HepG2 (cell line): ENCODE results near the gene ARHGDIA. TPM values are rescaled to one million over a fixed set of nuclear protein-coding genes. Genes with fewer than 3 reads are reported as not detected.
A peak's percentile ranks its signal among the peaks of the same experiment; 100 is the strongest.

Source experiments
- ATAC-seq: fragments of 200-7000 bp; cut with Tn5 transposase; 3 replicates; pipeline ENCODE4 v1.9.1; 2020; ENCODE audit warnings: mild to moderate bottlenecking, moderate library complexity
- BruUV-seq: library from RNA; stranded (reverse); fragments of 400-500 nt; replicated peaks from 2 replicates; lab custom pipeline; 2021; lab: Mats Ljungman, UMichigan
- CTCF ChIA-PET: fragments of 300-600 bp; formaldehyde crosslinking; extraction: SDS; loops from one replicate; lab custom pipeline; 2021; ENCODE audit warnings: low total read pairs, inconsistent platforms, low intra/inter-chr PET ratio; lab: Yijun Ruan, JAX
- POLR2A ChIA-PET: fragments of 350-600 bp; sonication (Branson Sonifier 250); formaldehyde crosslinking; loops from one replicate; lab custom pipeline; 2020; ENCODE audit warnings: antibody characterized with exemption, inconsistent platforms; lab: Yijun Ruan, JAX
- DNase-seq: peaks from one replicate; pipeline ENCODE4 v3.0.0-alpha.2; 2015; ENCODE audit warnings: low spot score
- FAIRE-seq: peaks from 3 replicates; lab custom pipeline; 2011; peaks lifted over from hg19 to GRCh38; lab: Jason Lieb, UNC
- H2AFZ ChIP-seq: one replicate; pipeline ENCODE4 v1.6.1; 2011; ENCODE audit warnings: low read length, inconsistent platforms
- H3K27ac ChIP-seq: fragments of 300-600 bp; 3 replicates; pipeline ENCODE4 v1.8.0; 2011; ENCODE audit warnings: mixed run types, mild to moderate bottlenecking, mixed read lengths, low read length, inconsistent platforms; ENCODE audit not compliant: insufficient read depth; ENCODE audit errors: extremely low read length
- H3K27me3 ChIP-seq, 2 experiments: fragments of 200-600 bp in 1 of 2; 2 replicates in 1 of 2; 3 replicates in 1 of 2; pipeline versions ENCODE4 v1.6.0 to v1.8.0; 2011; ENCODE audit warnings: low read length in 2 of 2, mild to moderate bottlenecking in 2 of 2, moderate library complexity in 2 of 2, inconsistent platforms in 1 of 2; ENCODE audit not compliant: insufficient read depth in 2 of 2, control insufficient read depth in 1 of 2
- H3K36me3 ChIP-seq, 2 experiments: fragments of 200-600 bp in 1 of 2; replicated peaks in 1 of 2; 2 replicates in 1 of 2; 3 replicates in 1 of 2; pipeline versions ENCODE4 v1.5.1 to v1.8.0; 2011; ENCODE audit warnings: low read length in 2 of 2, inconsistent platforms in 1 of 2; ENCODE audit not compliant: insufficient read depth in 2 of 2, control insufficient read depth in 1 of 2
- H3K4me1 ChIP-seq: 2 replicates; pipeline ENCODE4 v1.5.1; 2012; ENCODE audit warnings: low read length, inconsistent platforms; ENCODE audit not compliant: insufficient read depth
- H3K4me2 ChIP-seq: 2 replicates; pipeline ENCODE4 v1.6.0; 2011; ENCODE audit warnings: low read depth, low read length, inconsistent platforms
- H3K4me3 ChIP-seq, 3 experiments: fragments of 200-600 bp in 1 of 3; sonication (generic), shearing (Covaris generic) in 1 of 3; replicated peaks in 1 of 3; 2 replicates each; pipeline ENCODE4 v1.5.1; 2011 to 2016; ENCODE audit warnings: low read length in 3 of 3, inconsistent platforms in 2 of 3, low read depth in 2 of 3, mild to moderate bottlenecking in 2 of 3, control low read depth in 1 of 3, mixed read lengths in 1 of 3; ENCODE audit not compliant: insufficient read depth in 1 of 3
- H3K79me2 ChIP-seq: one replicate; pipeline ENCODE4 v1.6.1; 2011; ENCODE audit warnings: low read length, inconsistent platforms; ENCODE audit not compliant: insufficient read depth
- H3K9ac ChIP-seq: 2 replicates; pipeline ENCODE4 v1.6.0; 2011; ENCODE audit warnings: mild to moderate bottlenecking, low read depth, low read length, inconsistent platforms; ENCODE audit not compliant: insufficient read depth
- H3K9me3 ChIP-seq: 2 replicates; pipeline ENCODE4 v1.5.1; 2012; ENCODE audit warnings: mild to moderate bottlenecking, low read length
- H4K20me1 ChIP-seq: 2 replicates; pipeline ENCODE4 v1.6.0; 2011; ENCODE audit warnings: inconsistent platforms, mild to moderate bottlenecking, low read length, moderate library complexity; ENCODE audit not compliant: insufficient read depth
- DR1 ChIP-seq: sonication (generic); formaldehyde crosslinking; IDR thresholded peaks from 2 replicates; pipeline ENCODE4 v1.8.0; 2021; ENCODE audit warnings: mild to moderate bottlenecking, missing genetic modification reagents, inconsistent platforms
- HMG20B ChIP-seq: conservative IDR thresholded peaks from 2 replicates; pipeline ENCODE4 v1.6.1; 2016; ENCODE audit warnings: missing genetic modification reagents, missing compliant biosample characterization
- IKZF4 ChIP-seq: sonication (generic); formaldehyde crosslinking; IDR thresholded peaks from 2 replicates; pipeline ENCODE4 v1.5.1; 2020; ENCODE audit warnings: borderline replicate concordance, mild to moderate bottlenecking, low read depth, missing genetic modification reagents; ENCODE audit errors: not compliant biosample characterization
- ISX ChIP-seq: sonication (generic); formaldehyde crosslinking; conservative IDR thresholded peaks from 2 replicates; pipeline ENCODE4 v1.5.0; 2020; ENCODE audit warnings: missing genetic modification reagents
- KLF12 ChIP-seq: sonication (generic); formaldehyde crosslinking; IDR thresholded peaks from 2 replicates; pipeline ENCODE4 v1.4.0; 2020; ENCODE audit warnings: missing genetic modification reagents, borderline replicate concordance
- KLF6 ChIP-seq: IDR thresholded peaks from 2 replicates; pipeline ENCODE4 v1.8.0; 2016; ENCODE audit warnings: missing biosample characterization, missing genetic modification reagents
- PITX1 ChIP-seq: sonication (generic); formaldehyde crosslinking; IDR thresholded peaks from 2 replicates; pipeline ENCODE4 v1.5.1; 2020; ENCODE audit warnings: mild to moderate bottlenecking, missing genetic modification reagents
- SRSF4 ChIP-seq: fragments of 200-400 bp; formaldehyde crosslinking; IDR thresholded peaks from one replicate; pipeline ENCODE4 v1.6.1; 2018; ENCODE audit warnings: mild to moderate bottlenecking, low read depth, low read length, moderate library complexity; ENCODE audit not compliant: poor library complexity, severe bottlenecking
- ZFP90 ChIP-seq: sonication (generic); formaldehyde crosslinking; IDR thresholded peaks from 2 replicates; pipeline ENCODE4 v1.8.0; 2022; ENCODE audit warnings: missing genetic modification reagents, mild to moderate bottlenecking, inconsistent platforms, borderline replicate concordance
- ZKSCAN1 ChIP-seq: fragments of 150-350 bp; IDR thresholded peaks from 2 replicates; pipeline ENCODE4 v1.6.1; 2014; ENCODE audit warnings: low read length
- ZNF235 ChIP-seq: sonication (generic); formaldehyde crosslinking; IDR thresholded peaks from 2 replicates; pipeline ENCODE4 v1.8.1; 2023; ENCODE audit warnings: mild to moderate bottlenecking, missing genetic modification reagents, borderline replicate concordance
- ZNF33A ChIP-seq: sonication (generic); formaldehyde crosslinking; IDR thresholded peaks from 2 replicates; pipeline ENCODE4 v1.5.1; 2020; ENCODE audit warnings: missing genetic modification reagents, mild to moderate bottlenecking, moderate library complexity, borderline replicate concordance
- ZNF446 ChIP-seq: sonication (generic); formaldehyde crosslinking; IDR thresholded peaks from 2 replicates; pipeline ENCODE4 v1.5.0; 2020; ENCODE audit warnings: mild to moderate bottlenecking, missing genetic modification reagents
- ZNF660 ChIP-seq: sonication (generic); formaldehyde crosslinking; IDR thresholded peaks from 2 replicates; pipeline ENCODE4 v1.5.1; 2020; ENCODE audit warnings: mild to moderate bottlenecking, low read depth, missing genetic modification reagents, borderline replicate concordance
- ZNF747 ChIP-seq: sonication (generic); formaldehyde crosslinking; IDR thresholded peaks from 2 replicates; pipeline ENCODE4 v1.8.1; 2023; ENCODE audit warnings: missing genetic modification reagents, mild to moderate bottlenecking, borderline replicate concordance
- WGBS: methylation state at CpG from one replicate; pipeline ENCODE4 v1.1.6; 2017; ENCODE audit warnings: low lambda C conversion rate; 5-methylcytosine and 5-hydroxymethylcytosine counted together
- in situ Hi-C: cut with HindIII; loops from 2 replicates; pipeline ENCODE4 v1.10.0; 2017; ENCODE audit warnings: low pct_unique_long_range_greater_than_20kb; ENCODE audit not compliant: extremely low pct_ligation_motif_present
- intact Hi-C: fragments of 100-400 bp; cut with micrococcal nuclease; formaldehyde crosslinking; loops from one replicate; pipeline ENCODE4 v1.10.0; 2022; ENCODE audit not compliant: unreplicated experiment
- polyA plus RNA-seq, 8 experiments: library from polyadenylated mRNA; depleted of rRNA in 3 of 8; stranded (reverse) in 7 of 8; unstranded in 1 of 8; fragments of >200 nt; fragmentation: Illumina TruSeq in 4 of 8; extraction: Trizol in 4 of 8; gene quantifications; 2 replicates each; pipeline versions ENCODE4 v1.2.1 to v1.2.3, GENCODE V29; 2011 to 2016; ENCODE audit warnings: low read depth in 4 of 8, missing spikeins in 1 of 8, mixed read lengths in 1 of 8; ENCODE audit not compliant: insufficient read depth in 1 of 8
- total RNA-seq, 5 experiments: library from RNA; depleted of rRNA; stranded (reverse); fragments of >200 nt; fragmentation: Illumina TruSeq; extraction: Trizol; gene quantifications; 2 replicates each; pipeline ENCODE4 v1.2.3, GENCODE V29; 2016; ENCODE audit warnings: low read depth in 1 of 5
- TF ChIP-seq, protein P1 (sequence below): IDR thresholded peaks from 2 replicates; pipeline ENCODE4 v1.6.1; 2016
- TF ChIP-seq, protein P2 (sequence below): sonication (generic); formaldehyde crosslinking; IDR thresholded peaks from 2 replicates; pipeline ENCODE4 v1.5.0; 2020; ENCODE audit warnings: mild to moderate bottlenecking, missing genetic modification reagents, borderline replicate concordance

ARHGDIA gene
- total and polyA plus RNA-seq, 2 of the 13 experiments (the other 11 are each of a cell fraction or from before 2014, with no cell fraction given) = 40.0 to 64.0 TPM

DNA sequence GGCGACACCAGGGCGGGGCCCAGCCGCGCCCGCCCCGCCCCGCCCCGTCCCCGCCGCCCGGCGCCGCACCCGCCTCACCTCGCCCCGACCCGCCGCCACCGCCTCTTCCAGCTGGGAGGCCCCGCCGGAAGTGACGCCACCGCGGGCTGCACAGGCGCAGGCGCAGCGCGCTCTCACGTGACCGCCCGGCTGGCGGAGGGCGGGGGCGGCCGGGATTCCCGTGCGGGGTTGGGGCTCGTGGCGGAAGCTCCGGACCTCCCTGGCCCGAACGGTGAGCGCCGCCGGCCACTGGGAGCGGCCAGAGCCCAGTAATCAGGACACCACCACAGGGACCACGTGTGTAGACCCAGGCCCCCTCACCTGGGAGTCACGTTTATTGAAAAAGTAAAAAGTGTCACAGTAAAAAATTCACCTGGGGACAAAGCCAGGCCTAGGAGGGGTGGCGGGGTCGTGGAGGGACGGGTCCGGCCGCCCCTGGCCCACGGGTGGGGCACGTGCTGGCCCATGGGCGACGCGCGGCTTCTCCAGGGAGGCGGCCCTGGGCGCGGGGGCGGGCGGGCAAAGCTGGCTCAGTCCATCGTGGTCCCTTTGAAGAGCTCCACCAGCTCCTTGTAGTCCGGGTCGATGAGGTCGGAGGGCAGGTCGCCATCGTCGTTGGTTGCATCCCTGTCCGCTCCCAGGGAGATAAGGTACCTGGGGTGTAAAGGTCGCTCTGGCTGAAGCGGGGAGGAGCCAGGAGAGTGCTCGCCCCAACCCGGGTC lies 37.8 kb downstream of the ARHGDIA start, which contains the start of gene MCRIP1 (continued):
- TF ChIP-seq ZNF660 (no peak), IKZF4 (CRISPR knock-in tag) (peak; percentile 80), SRSF4 (no peak), ZKSCAN1 (no peak), HMG20B (0 out of 2 replicates have a peak, but pooled peaks have one; percentile 10), ZNF33A (CRISPR knock-in tag) (no peak), ZNF747 (CRISPR knock-in tag) (peak; percentile 77), KLF12 (peak; percentile 58; the same call in 1 of the 2 replicates), DR1 (peak; percentile 34; the same call in 1 of the 2 replicates), ISX (CRISPR knock-in tag) (no peak)
- TF ChIP-seq, protein P1, sequence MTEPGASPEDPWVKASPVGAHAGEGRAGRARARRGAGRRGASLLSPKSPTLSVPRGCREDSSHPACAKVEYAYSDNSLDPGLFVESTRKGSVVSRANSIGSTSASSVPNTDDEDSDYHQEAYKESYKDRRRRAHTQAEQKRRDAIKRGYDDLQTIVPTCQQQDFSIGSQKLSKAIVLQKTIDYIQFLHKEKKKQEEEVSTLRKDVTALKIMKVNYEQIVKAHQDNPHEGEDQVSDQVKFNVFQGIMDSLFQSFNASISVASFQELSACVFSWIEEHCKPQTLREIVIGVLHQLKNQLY (CRISPR knock-in tag) = peak; percentile 51

DNA sequence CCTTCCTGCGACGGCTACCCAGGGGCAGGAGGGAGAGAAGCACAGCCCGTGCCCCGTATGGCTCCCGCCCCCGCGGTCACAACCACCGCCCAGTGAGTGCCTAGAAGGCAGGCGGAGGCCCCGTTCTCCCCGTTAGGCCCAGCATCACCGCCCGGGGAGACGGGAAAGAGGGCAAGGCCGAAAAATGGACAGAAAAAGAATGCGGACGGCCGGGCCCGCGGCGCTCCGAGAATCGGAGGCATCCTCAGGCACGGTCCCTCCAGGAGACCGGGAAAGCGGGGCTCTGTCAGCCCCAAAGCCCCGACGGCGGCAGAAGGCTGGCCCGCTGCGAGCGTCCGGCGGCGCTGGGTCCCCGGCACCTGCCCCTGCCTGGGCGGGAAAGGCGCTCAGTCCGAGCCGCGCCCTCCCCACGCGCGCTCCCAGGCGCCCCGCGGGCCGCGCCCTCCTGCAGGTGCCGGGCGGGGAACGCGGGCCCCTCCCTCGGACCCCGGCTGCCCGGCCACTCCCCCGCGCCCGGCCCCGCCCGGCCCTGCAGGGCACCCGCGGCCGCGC lies 38.5 kb downstream of the ARHGDIA start:
- intact Hi-C loops (no loop called here), in situ Hi-C loops (no loop called here)
- H3K9ac ChIP-seq = peak overlapping the region; percentile 76
- POLR2A ChIA-PET = interaction anchor here (0.7 to 3.0 kb wide), 40 partner anchors 8 to 884 kb away, joined by 3 to 52 read pairs (median 7); partner anchors contain the start of genes ARHGDIA, ARL16, CCDC137 and CENPX
- no peaks in the 10 kb centered on the region for H3K9me3 ChIP-seq
- CTCF ChIA-PET = interaction anchor here (0.7 kb wide), 1 partner anchor 11 kb away, joined by 3 read pairs; no protein-coding TSS in a partner anchor
- no peaks in the 10 kb centered on the region for H4K20me1 ChIP-seq
- ATAC-seq (peak; percentile 16), DNase-seq (no peak), FAIRE-seq (no peak)
- H3K4me3 ChIP-seq = peak overlapping the region; percentile 80 to 86 (median 84)
- H3K36me3 ChIP-seq = no peaks in the 10 kb centered on the region
- H3K27me3 ChIP-seq = no peaks in the 10 kb centered on the region; a peak in 1 of 5 replicates
- no peak overlapping the region for H2AFZ ChIP-seq
- H3K4me1 ChIP-seq = peaks cover 62% of the 10 kb centered on the region
- BruUV-seq = no TSS peak
- peak overlapping the region; percentile 98 for H3K4me2 ChIP-seq
- H3K27ac ChIP-seq = peak overlapping the region; percentile 69
- WGBS = 2% methylated on average over 26 of the region's 65 CpGs
- peaks cover 19% of the 10 kb centered on the region for H3K79me2 ChIP-seq
- TF ChIP-seq ZNF446 (CRISPR knock-in tag) = peak; percentile 95
- 0 out of 2 replicates have a peak, but pooled peaks have one; percentile 37 for TF ChIP-seq KLF6 (CRISPR knock-in tag)
- TF ChIP-seq ZNF235 = 0 out of 2 replicates have a peak, but pooled peaks have one; percentile 16
- TF ChIP-seq ZFP90 (CRISPR knock-in tag) = peak; percentile 61
- TF ChIP-seq, protein P2, sequence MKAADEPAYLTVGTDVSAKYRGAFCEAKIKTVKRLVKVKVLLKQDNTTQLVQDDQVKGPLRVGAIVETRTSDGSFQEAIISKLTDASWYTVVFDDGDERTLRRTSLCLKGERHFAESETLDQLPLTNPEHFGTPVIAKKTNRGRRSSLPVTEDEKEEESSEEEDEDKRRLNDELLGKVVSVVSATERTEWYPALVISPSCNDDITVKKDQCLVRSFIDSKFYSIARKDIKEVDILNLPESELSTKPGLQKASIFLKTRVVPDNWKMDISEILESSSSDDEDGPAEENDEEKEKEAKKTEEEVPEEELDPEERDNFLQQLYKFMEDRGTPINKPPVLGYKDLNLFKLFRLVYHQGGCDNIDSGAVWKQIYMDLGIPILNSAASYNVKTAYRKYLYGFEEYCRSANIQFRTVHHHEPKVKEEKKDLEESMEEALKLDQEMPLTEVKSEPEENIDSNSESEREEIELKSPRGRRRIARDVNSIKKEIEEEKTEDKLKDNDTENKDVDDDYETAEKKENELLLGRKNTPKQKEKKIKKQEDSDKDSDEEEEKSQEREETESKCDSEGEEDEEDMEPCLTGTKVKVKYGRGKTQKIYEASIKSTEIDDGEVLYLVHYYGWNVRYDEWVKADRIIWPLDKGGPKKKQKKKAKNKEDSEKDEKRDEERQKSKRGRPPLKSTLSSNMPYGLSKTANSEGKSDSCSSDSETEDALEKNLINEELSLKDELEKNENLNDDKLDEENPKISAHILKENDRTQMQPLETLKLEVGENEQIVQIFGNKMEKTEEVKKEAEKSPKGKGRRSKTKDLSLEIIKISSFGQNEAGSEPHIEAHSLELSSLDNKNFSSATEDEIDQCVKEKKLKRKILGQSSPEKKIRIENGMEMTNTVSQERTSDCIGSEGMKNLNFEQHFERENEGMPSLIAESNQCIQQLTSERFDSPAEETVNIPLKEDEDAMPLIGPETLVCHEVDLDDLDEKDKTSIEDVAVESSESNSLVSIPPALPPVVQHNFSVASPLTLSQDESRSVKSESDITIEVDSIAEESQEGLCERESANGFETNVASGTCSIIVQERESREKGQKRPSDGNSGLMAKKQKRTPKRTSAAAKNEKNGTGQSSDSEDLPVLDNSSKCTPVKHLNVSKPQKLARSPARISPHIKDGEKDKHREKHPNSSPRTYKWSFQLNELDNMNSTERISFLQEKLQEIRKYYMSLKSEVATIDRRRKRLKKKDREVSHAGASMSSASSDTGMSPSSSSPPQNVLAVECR (CRISPR knock-in tag) = 0 out of 2 replicates have a peak, but pooled peaks have one; percentile 1
- 0 out of 2 replicates have a peak, but pooled peaks have one; percentile 53 for TF ChIP-seq PITX1 (CRISPR knock-in tag)
